GM12878 (cell line): ENCODE measurements around the gene DTX1. TPM values are rescaled to one million over a fixed set of nuclear protein-coding genes. Genes with fewer than 3 reads are reported as not detected.
A peak's percentile ranks its signal among the peaks of the same experiment; 100 is the strongest.

ENCODE experiments used
- CHD2 ChIP-seq: IDR thresholded peaks from 2 replicates; pipeline ENCODE4 v1.6.1; 2011; ENCODE audit warnings: low read depth, low read length, improper control_type of control experiment, borderline replicate concordance
- EP300 ChIP-seq, 2 experiments: fragments of 150-350 bp in 1 of 2; IDR thresholded peaks; 2 replicates each; pipeline ENCODE4 v1.6.1; 2011 to 2012; ENCODE audit warnings: low read depth in 2 of 2, low read length in 2 of 2, borderline replicate concordance in 1 of 2, improper control_type of control experiment in 1 of 2, inconsistent platforms in 1 of 2; ENCODE audit not compliant: control insufficient read depth in 1 of 2
- FOS ChIP-seq: IDR thresholded peaks from 3 replicates; pipeline ENCODE4 v1.6.1; 2011; ENCODE audit warnings: borderline replicate concordance; ENCODE audit not compliant: insufficient read length; ENCODE audit errors: extremely low read depth
- MTA2 ChIP-seq: fragments of 450-650 bp; IDR thresholded peaks from 2 replicates; pipeline ENCODE4 v1.6.1; 2016; ENCODE audit warnings: low read depth, mild to moderate bottlenecking, moderate library complexity
- NFXL1 ChIP-seq: fragments of 450-650 bp; IDR thresholded peaks from 2 replicates; pipeline ENCODE4 v1.6.1; 2017; ENCODE audit warnings: antibody characterized with exemption, mild to moderate bottlenecking, borderline replicate concordance
- NFYA ChIP-seq: IDR thresholded peaks from 2 replicates; pipeline ENCODE4 v1.6.1; 2011; ENCODE audit warnings: low read depth, mild to moderate bottlenecking, low read length, improper control_type of control experiment, borderline replicate concordance
- RB1 ChIP-seq: fragments of 450-650 bp; formaldehyde crosslinking; IDR thresholded peaks from 2 replicates; pipeline ENCODE4 v1.6.1; 2017; ENCODE audit warnings: mild to moderate bottlenecking, borderline replicate concordance
- RELA ChIP-seq: fragments of 450-650 bp; IDR thresholded peaks from 2 replicates; pipeline ENCODE4 v1.8.0; 2014; ENCODE audit warnings: borderline replicate concordance; ENCODE audit not compliant: partially characterized antibody
- YY1 ChIP-seq: IDR thresholded peaks from 2 replicates; pipeline ENCODE4 v1.6.1; 2011; ENCODE audit warnings: low read depth, mild to moderate bottlenecking, low read length
- ZBED1 ChIP-seq: IDR thresholded peaks from 2 replicates; pipeline ENCODE4 v1.6.1; 2016; ENCODE audit warnings: borderline replicate concordance
- polyA plus RNA-seq, 11 experiments: library from polyadenylated mRNA; depleted of rRNA in 4 of 11; unstranded in 6 of 11; stranded (reverse) in 5 of 11; fragments of >200 nt; fragmentation: Nextera tagmentation in 4 of 11; fragmentation: Illumina TruSeq in 1 of 11; extraction: Ambion mirVana in 4 of 11; extraction: Trizol in 1 of 11; gene quantifications; 1 replicate in 1 of 11; 2 replicates in 10 of 11; pipeline versions ENCODE4 v1.2.1 to v1.2.3, GENCODE V29; 2011 to 2016; ENCODE audit warnings: inconsistent platforms in 2 of 11, missing spikeins in 2 of 11, low read depth in 1 of 11
- total RNA-seq, 4 experiments: library from RNA; depleted of rRNA in 3 of 4; stranded (reverse); fragments of >200 nt in 3 of 4; fragmentation: Illumina TruSeq in 1 of 4; extraction: Trizol in 1 of 4; gene quantifications; 2 replicates each; pipeline versions ENCODE4 v1.2.1 to v1.2.3, GENCODE V29; 2013 to 2021
- TF ChIP-seq, protein P1 (sequence below): fragments of 450-650 bp; IDR thresholded peaks from 2 replicates; pipeline ENCODE4 v1.6.1; 2016; ENCODE audit warnings: mild to moderate bottlenecking, moderate library complexity, borderline replicate concordance
- TF ChIP-seq, protein P2 (sequence below): fragments of 450-650 bp; IDR thresholded peaks from 2 replicates; pipeline ENCODE4 v1.6.1; 2016; ENCODE audit warnings: mild to moderate bottlenecking
- TF ChIP-seq, protein P3 (sequence below): fragments of 450-650 bp; IDR thresholded peaks from 2 replicates; pipeline ENCODE4 v1.6.1; 2017; ENCODE audit warnings: mild to moderate bottlenecking, moderate library complexity
- TF ChIP-seq, protein P4 (sequence below): fragments of 150-350 bp; IDR thresholded peaks from 2 replicates; pipeline ENCODE4 v1.6.1; 2014; ENCODE audit warnings: mild to moderate bottlenecking, low read depth, low read length
- TF ChIP-seq, protein P5 (sequence below): IDR thresholded peaks from 2 replicates; pipeline ENCODE4 v1.6.1; 2011; ENCODE audit warnings: low read depth, low read length, improper control_type of control experiment, borderline replicate concordance

The DTX1 gene
- total and polyA plus RNA-seq, 10 of the 15 experiments (the other 5 are each of a cell fraction or from before 2014, with no cell fraction given) = 0.09 to 2.8 (median 0.66) TPM

DNA sequence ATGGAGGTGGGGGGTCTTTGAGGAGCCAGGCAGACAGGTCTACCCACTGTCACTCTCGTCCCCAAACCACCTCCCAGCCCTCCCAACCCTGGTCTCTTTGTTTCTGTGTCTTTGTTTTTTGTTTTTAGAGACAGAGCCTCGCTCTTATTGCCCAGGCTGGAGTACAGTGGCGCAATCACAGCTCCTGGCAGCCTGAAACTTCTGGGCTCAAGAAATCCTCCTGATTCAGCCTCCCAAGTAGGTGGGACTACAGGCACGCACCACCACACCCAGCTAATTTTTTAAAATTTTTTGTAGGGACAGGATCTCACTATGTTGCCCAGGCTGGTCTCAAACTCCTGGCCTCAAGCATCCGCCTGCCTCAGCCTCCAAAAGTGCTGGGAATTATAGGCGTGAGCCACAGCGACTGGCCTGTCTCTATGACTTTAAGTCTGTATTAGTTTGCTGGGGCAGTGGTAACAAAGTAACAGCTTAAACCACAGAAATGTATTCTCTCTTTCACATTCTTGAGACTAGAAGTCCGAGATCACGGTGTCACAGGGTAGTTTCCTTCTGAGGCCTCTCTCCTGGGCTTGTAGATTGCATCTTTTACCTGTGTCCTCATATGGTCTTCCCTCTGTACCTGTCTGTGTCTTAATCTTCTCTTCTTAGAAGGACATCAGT lies 26.1 kb downstream of the DTX1 start (continued):
- TF ChIP-seq, protein P1, sequence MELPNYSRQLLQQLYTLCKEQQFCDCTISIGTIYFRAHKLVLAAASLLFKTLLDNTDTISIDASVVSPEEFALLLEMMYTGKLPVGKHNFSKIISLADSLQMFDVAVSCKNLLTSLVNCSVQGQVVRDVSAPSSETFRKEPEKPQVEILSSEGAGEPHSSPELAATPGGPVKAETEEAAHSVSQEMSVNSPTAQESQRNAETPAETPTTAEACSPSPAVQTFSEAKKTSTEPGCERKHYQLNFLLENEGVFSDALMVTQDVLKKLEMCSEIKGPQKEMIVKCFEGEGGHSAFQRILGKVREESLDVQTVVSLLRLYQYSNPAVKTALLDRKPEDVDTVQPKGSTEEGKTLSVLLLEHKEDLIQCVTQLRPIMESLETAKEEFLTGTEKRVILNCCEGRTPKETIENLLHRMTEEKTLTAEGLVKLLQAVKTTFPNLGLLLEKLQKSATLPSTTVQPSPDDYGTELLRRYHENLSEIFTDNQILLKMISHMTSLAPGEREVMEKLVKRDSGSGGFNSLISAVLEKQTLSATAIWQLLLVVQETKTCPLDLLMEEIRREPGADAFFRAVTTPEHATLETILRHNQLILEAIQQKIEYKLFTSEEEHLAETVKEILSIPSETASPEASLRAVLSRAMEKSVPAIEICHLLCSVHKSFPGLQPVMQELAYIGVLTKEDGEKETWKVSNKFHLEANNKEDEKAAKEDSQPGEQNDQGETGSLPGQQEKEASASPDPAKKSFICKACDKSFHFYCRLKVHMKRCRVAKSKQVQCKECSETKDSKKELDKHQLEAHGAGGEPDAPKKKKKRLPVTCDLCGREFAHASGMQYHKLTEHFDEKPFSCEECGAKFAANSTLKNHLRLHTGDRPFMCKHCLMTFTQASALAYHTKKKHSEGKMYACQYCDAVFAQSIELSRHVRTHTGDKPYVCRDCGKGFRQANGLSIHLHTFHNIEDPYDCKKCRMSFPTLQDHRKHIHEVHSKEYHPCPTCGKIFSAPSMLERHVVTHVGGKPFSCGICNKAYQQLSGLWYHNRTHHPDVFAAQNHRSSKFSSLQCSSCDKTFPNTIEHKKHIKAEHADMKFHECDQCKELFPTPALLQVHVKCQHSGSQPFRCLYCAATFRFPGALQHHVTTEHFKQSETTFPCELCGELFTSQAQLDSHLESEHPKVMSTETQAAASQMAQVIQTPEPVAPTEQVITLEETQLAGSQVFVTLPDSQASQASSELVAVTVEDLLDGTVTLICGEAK = no peak
- TF ChIP-seq, protein P2, sequence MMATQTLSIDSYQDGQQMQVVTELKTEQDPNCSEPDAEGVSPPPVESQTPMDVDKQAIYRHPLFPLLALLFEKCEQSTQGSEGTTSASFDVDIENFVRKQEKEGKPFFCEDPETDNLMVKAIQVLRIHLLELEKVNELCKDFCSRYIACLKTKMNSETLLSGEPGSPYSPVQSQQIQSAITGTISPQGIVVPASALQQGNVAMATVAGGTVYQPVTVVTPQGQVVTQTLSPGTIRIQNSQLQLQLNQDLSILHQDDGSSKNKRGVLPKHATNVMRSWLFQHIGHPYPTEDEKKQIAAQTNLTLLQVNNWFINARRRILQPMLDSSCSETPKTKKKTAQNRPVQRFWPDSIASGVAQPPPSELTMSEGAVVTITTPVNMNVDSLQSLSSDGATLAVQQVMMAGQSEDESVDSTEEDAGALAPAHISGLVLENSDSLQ = no peak
- TF ChIP-seq, protein P3, sequence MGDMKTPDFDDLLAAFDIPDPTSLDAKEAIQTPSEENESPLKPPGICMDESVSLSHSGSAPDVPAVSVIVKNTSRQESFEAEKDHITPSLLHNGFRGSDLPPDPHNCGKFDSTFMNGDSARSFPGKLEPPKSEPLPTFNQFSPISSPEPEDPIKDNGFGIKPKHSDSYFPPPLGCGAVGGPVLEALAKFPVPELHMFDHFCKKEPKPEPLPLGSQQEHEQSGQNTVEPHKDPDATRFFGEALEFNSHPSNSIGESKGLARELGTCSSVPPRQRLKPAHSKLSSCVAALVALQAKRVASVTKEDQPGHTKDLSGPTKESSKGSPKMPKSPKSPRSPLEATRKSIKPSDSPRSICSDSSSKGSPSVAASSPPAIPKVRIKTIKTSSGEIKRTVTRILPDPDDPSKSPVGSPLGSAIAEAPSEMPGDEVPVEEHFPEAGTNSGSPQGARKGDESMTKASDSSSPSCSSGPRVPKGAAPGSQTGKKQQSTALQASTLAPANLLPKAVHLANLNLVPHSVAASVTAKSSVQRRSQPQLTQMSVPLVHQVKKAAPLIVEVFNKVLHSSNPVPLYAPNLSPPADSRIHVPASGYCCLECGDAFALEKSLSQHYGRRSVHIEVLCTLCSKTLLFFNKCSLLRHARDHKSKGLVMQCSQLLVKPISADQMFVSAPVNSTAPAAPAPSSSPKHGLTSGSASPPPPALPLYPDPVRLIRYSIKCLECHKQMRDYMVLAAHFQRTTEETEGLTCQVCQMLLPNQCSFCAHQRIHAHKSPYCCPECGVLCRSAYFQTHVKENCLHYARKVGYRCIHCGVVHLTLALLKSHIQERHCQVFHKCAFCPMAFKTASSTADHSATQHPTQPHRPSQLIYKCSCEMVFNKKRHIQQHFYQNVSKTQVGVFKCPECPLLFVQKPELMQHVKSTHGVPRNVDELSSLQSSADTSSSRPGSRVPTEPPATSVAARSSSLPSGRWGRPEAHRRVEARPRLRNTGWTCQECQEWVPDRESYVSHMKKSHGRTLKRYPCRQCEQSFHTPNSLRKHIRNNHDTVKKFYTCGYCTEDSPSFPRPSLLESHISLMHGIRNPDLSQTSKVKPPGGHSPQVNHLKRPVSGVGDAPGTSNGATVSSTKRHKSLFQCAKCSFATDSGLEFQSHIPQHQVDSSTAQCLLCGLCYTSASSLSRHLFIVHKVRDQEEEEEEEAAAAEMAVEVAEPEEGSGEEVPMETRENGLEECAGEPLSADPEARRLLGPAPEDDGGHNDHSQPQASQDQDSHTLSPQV = no peak
- TF ChIP-seq EP300 (IDR thresholded peaks at IDR 0.05; ENCODE audit: borderline replicate concordance in 1 of 2, control insufficient read depth in 1 of 2, low read depth in 2 of 2, low read length in 2 of 2) (no peak), NFXL1 (no peak), ZBED1 (no peak), MTA2 (0 out of 2 replicates have a peak, but pooled peaks have one; percentile 14), RB1 (no peak), YY1 (no peak), FOS (no peak), CHD2 (no peak), RELA (no peak), NFYA (no peak)
- TF ChIP-seq, protein P4, sequence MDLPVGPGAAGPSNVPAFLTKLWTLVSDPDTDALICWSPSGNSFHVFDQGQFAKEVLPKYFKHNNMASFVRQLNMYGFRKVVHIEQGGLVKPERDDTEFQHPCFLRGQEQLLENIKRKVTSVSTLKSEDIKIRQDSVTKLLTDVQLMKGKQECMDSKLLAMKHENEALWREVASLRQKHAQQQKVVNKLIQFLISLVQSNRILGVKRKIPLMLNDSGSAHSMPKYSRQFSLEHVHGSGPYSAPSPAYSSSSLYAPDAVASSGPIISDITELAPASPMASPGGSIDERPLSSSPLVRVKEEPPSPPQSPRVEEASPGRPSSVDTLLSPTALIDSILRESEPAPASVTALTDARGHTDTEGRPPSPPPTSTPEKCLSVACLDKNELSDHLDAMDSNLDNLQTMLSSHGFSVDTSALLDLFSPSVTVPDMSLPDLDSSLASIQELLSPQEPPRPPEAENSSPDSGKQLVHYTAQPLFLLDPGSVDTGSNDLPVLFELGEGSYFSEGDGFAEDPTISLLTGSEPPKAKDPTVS = no peak
- TF ChIP-seq, protein P5, sequence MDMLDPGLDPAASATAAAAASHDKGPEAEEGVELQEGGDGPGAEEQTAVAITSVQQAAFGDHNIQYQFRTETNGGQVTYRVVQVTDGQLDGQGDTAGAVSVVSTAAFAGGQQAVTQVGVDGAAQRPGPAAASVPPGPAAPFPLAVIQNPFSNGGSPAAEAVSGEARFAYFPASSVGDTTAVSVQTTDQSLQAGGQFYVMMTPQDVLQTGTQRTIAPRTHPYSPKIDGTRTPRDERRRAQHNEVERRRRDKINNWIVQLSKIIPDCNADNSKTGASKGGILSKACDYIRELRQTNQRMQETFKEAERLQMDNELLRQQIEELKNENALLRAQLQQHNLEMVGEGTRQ = no peak
